B cell (primary cell): Measurements from ENCODE around the gene INKA1. TPM values are rescaled to one million over a fixed set of nuclear protein-coding genes. Genes with fewer than 3 reads are reported as not detected.
A peak's percentile ranks its signal among the peaks of the same experiment; 100 is the strongest.

Source experiments
- ATAC-seq: fragments of 200-7000 bp; cut with Tn5 transposase; one replicate; pipeline ENCODE4 v1.10.0; 2021; ENCODE audit warnings: low read depth, mild to moderate bottlenecking, moderate number of reproducible peaks, moderate library complexity
- CTCF ChIA-PET: fragments of 350-600 bp; sonication (Branson Sonifier 250); formaldehyde crosslinking; loops from one replicate; lab custom pipeline; 2021; ENCODE audit warnings: antibody characterized with exemption, inconsistent platforms; lab: Charles Lee
- POLR2A ChIA-PET: fragments of 350-600 bp; sonication (Branson Sonifier 250); formaldehyde crosslinking; loops from one replicate; lab custom pipeline; 2021; ENCODE audit warnings: antibody characterized with exemption; lab: Charles Lee
- DNase-seq: peaks from one replicate; pipeline ENCODE4 v3.0.0; 2013
- H2AFZ ChIP-seq: 2 replicates; pipeline ENCODE4 v1.6.1; 2012; ENCODE audit warnings: mild to moderate bottlenecking, low read depth, low read length; ENCODE audit not compliant: insufficient read depth, poor library complexity, severe bottlenecking
- H3K27ac ChIP-seq, 2 donors: 1 replicate in 1 of 2; 2 replicates in 1 of 2; pipeline ENCODE4 v1.5.1; 2012 to 2013; ENCODE audit warnings: low read length in 2 of 2, mild to moderate bottlenecking in 2 of 2, moderate library complexity in 1 of 2
- H3K27me3 ChIP-seq, 4 experiments: fragments of 200-600 bp in 1 of 4; sonication (generic) in 1 of 4; replicated peaks in 1 of 4; 1 replicate in 2 of 4; 2 replicates in 2 of 4; pipeline versions ENCODE4 v1.6.1 to v1.7.0; 2013 to 2016; ENCODE audit warnings: low read length in 3 of 4, mild to moderate bottlenecking in 2 of 4, mixed read lengths in 1 of 4, moderate library complexity in 1 of 4; ENCODE audit not compliant: insufficient read depth in 4 of 4, control insufficient read depth in 3 of 4; ENCODE audit errors: control extremely low read depth in 1 of 4
- H3K36me3 ChIP-seq, 2 experiments: replicated peaks in 1 of 2; 1 replicate in 1 of 2; 2 replicates in 1 of 2; pipeline versions ENCODE4 v1.6.1 to v1.7.1; 2013; ENCODE audit warnings: low read length in 1 of 2; ENCODE audit not compliant: insufficient read depth in 2 of 2, control insufficient read depth in 1 of 2; ENCODE audit errors: control extremely low read depth in 1 of 2, extremely low read depth in 1 of 2
- H3K4me1 ChIP-seq, 2 donors: fragments of 200-600 bp in 1 of 2; sonication (generic) in 1 of 2; 1 replicate in 1 of 2; 2 replicates in 1 of 2; pipeline versions ENCODE4 v1.5.1 to v1.6.1; 2013 to 2017; ENCODE audit warnings: low read length in 2 of 2; ENCODE audit not compliant: control insufficient read depth in 2 of 2, insufficient read depth in 2 of 2
- H3K4me2 ChIP-seq: replicated peaks from 2 replicates; pipeline ENCODE3; 2012; ENCODE audit warnings: mild to moderate bottlenecking, low read depth, low read length; ENCODE audit not compliant: poor library complexity, severe bottlenecking
- H3K4me3 ChIP-seq, 5 experiments: fragments of 200-600 bp in 1 of 5; sonication (generic) in 1 of 5; 1 replicate in 3 of 5; 2 replicates in 2 of 5; pipeline versions ENCODE4 v1.5.1 to v1.7.0; 2011 to 2016; ENCODE audit warnings: low read length in 4 of 5, mild to moderate bottlenecking in 4 of 5, low read depth in 2 of 5, control low read depth in 1 of 5, moderate library complexity in 1 of 5; ENCODE audit not compliant: insufficient read depth in 1 of 5; ENCODE audit errors: control extremely low read depth in 1 of 5, extremely low read depth in 1 of 5
- H3K79me2 ChIP-seq: fragments of 200-600 bp; sonication (generic); one replicate; pipeline ENCODE4 v1.6.0; 2016; ENCODE audit warnings: low read length; ENCODE audit not compliant: control insufficient read depth, insufficient read depth
- H3K9ac ChIP-seq: fragments of 200-600 bp; sonication (generic); 2 replicates; pipeline ENCODE4 v1.6.1; 2017; ENCODE audit warnings: mild to moderate bottlenecking, low read length, moderate library complexity
- H3K9me3 ChIP-seq, 3 donors: one replicate each; pipeline versions ENCODE4 v1.6.1 to v1.7.1; 2013; ENCODE audit warnings: low read length in 2 of 3; ENCODE audit not compliant: control insufficient read depth in 2 of 3, insufficient read depth in 1 of 3; ENCODE audit errors: control extremely low read depth in 1 of 3
- H4K20me1 ChIP-seq: 2 replicates; pipeline ENCODE4 v1.6.0; 2012; ENCODE audit warnings: mild to moderate bottlenecking, low read length; ENCODE audit not compliant: insufficient read depth, control insufficient read depth, poor library complexity, severe bottlenecking
- H3K27ac Mint-ChIP-seq: one replicate; pipeline ENCODE4 v1.8.0; 2021; ENCODE audit warnings: mixed read lengths
- H3K27me3 Mint-ChIP-seq: one replicate; pipeline ENCODE4 v1.8.0; 2021; ENCODE audit warnings: mixed read lengths
- H3K4me1 Mint-ChIP-seq: one replicate; pipeline ENCODE4 v1.8.0; 2021; ENCODE audit warnings: mixed read lengths
- H3K4me3 Mint-ChIP-seq: one replicate; pipeline ENCODE4 v1.8.0; 2021; ENCODE audit warnings: mixed read lengths
- H3K9me3 Mint-ChIP-seq: one replicate; pipeline ENCODE4 v1.8.0; 2022; ENCODE audit warnings: mixed read lengths; ENCODE audit not compliant: insufficient read depth
- CTCF ChIP-seq: fragments of 200-600 bp; IDR thresholded peaks from one replicate; pipeline ENCODE4 v1.8.0; 2022; ENCODE audit warnings: antibody characterized with exemption, mild to moderate bottlenecking
- EZH2 ChIP-seq: IDR thresholded peaks from 2 replicates; pipeline ENCODE4 v1.6.1; 2012; ENCODE audit warnings: borderline replicate concordance, low read depth, mild to moderate bottlenecking, moderate library complexity, low read length; ENCODE audit not compliant: insufficient read depth, poor library complexity, severe bottlenecking
- WGBS: methylation state at CpG from one replicate; pipeline ENCODE4 v1.1.5; 2013; ENCODE audit warnings: missing lambda C conversion rate; ENCODE audit not compliant: insufficient coverage; 5-methylcytosine and 5-hydroxymethylcytosine counted together
- intact Hi-C: fragments of 100-400 bp; cut with micrococcal nuclease; formaldehyde crosslinking; loops from one replicate; pipeline ENCODE4 v1.10.0; 2022
- polyA plus RNA-seq: library from polyadenylated mRNA; depleted of rRNA; stranded (reverse); fragments of >200 nt; gene quantifications from 2 replicates; pipeline ENCODE4 v1.2.3, GENCODE V29; 2012
- total RNA-seq, 2 donors: library from RNA; stranded (reverse); fragments of 120-200 nt in 1 of 2; gene quantifications; 1 replicate in 1 of 2; 2 replicates in 1 of 2; pipeline versions ENCODE4 v1.2.3 to v1.2.4, GENCODE V29; 2013 to 2022

Gene INKA1
- total and polyA plus RNA-seq, 2 donors (not counting 1 experiment from before 2014, with no cell fraction given): 24.0 to 28.2 TPM

- Mint-ChIP-seq H3K27me3 (no peaks in the 10 kb centered on the region), H3K4me1 (peaks cover 4% of the 10 kb centered on the region), H3K4me3 (no peak overlapping the region), H3K9me3 (no peaks in the 10 kb centered on the region), H3K27ac (peak overlapping the region; percentile 42)
- POLR2A ChIA-PET: interaction anchor here (1.0 to 4.8 kb wide), 4 partner anchors 26 to 35 kb away, joined by 3 to 99 read pairs (median 6); partner anchors contain the start of genes INKA1 and UBA7
- CTCF ChIA-PET: interaction anchor here (0.6 to 17.8 kb wide), 28 partner anchors 9 to 387 kb away, joined by 3 to 547 read pairs (median 5); partner anchors contain the start of genes AMIGO3, CDHR4, INKA1 and IP6K1
- Histone ChIP-seq H4K20me1 (no peaks in the 10 kb centered on the region), H3K27ac (no peak overlapping the region), H3K36me3 (no peaks in the 10 kb centered on the region), H2AFZ (peak overlapping the region; percentile 13), H3K4me3 (no peak overlapping the region), H3K9me3 (no peaks in the 10 kb centered on the region), H3K27me3 (no peaks in the 10 kb centered on the region), H3K4me2 (no peak overlapping the region), H3K79me2 (no peaks in the 10 kb centered on the region), H3K9ac (no peak overlapping the region), H3K4me1 (peaks cover 0 to 5% of the 10 kb centered on the region in 2 donors)
- peak; percentile 89 for DNase-seq
- intact Hi-C loops: loop anchor here (1.0 to 10.0 kb wide), 4 partner anchors 17 to 300 kb away; partner anchors contain the start of genes AMIGO3, IP6K1 and TRAIP
- peak; percentile 94 for ATAC-seq
- whole genome bisulfite sequencing: 33% methylated on average over 3 of the region's 6 CpGs
- TF ChIP-seq CTCF (peak; percentile 82), EZH2 (no peak)
Observed at GRCh38 chr3:49839193-49839809, 36.2 kb downstream of the INKA1 start.

GRCh38 chr3:49840388-49840787 is 37.3 kb downstream of the INKA1 start:
- DNase-seq: no peak
- ChIA-PET POLR2A (interaction anchor here (4.8 kb wide), 1 partner anchor 36 kb away, joined by 99 read pairs; the partner anchor contains the start of gene INKA1), CTCF (interaction anchor here (0.8 to 17.8 kb wide), 5 partner anchors 11 to 300 kb away, joined by 3 to 547 read pairs (median 28); partner anchors contain the start of genes CDHR4, INKA1 and MON1A)
- Mint-ChIP-seq H3K4me3 (no peak overlapping the region), H3K9me3 (no peaks in the 10 kb centered on the region), H3K27me3 (no peaks in the 10 kb centered on the region), H3K4me1 (peaks cover 4% of the 10 kb centered on the region), H3K27ac (no peak overlapping the region)
- peaks cover 0 to 5% of the 10 kb centered on the region in 2 donors for H3K4me1 ChIP-seq
- H2AFZ ChIP-seq: no peak overlapping the region
- H3K79me2 ChIP-seq: no peaks in the 10 kb centered on the region
- H3K27me3 ChIP-seq: no peaks in the 10 kb centered on the region
- WGBS: 88% methylated on average over 2 of the region's 2 CpGs
- intact Hi-C loops: no loop called here
- ATAC-seq: no peak
- H3K36me3 ChIP-seq: peaks cover 0 to 3% of the 10 kb centered on the region in 2 experiments
- no peaks in the 10 kb centered on the region for H3K9me3 ChIP-seq
- TF ChIP-seq EZH2 (no peak), CTCF (no peak)
- no peaks in the 10 kb centered on the region for H4K20me1 ChIP-seq
- no peak overlapping the region for H3K4me3 ChIP-seq
- no peak overlapping the region for H3K27ac ChIP-seq
- no peak overlapping the region for H3K4me2 ChIP-seq
- no peak overlapping the region for H3K9ac ChIP-seq
